Breast epithelium (tissue), 3 donors: ENCODE data around the gene GBF1.

Experiments used
- CTCF ChIP-seq, 3 donors: fragments of 450-650 bp; IDR thresholded peaks; one replicate each; pipeline ENCODE4 v1.5.1; 2016 to 2017; ENCODE audit warnings: antibody characterized with exemption in 3 of 3, mild to moderate bottlenecking in 3 of 3, moderate library complexity in 3 of 3
- POLR2A ChIP-seq: fragments of 450-650 bp; IDR thresholded peaks from one replicate; pipeline ENCODE4 v1.6.1; 2016; ENCODE audit warnings: antibody characterized with exemption, mild to moderate bottlenecking, moderate library complexity

GRCh38 chr10:102310361-102311024, 65.2 kb downstream of the GBF1 start:
- TF ChIP-seq CTCF (IDR thresholded peaks at IDR 0.05) (no peak), POLR2A (no peak)
